Panc1 (cell line): ENCODE measurements around the gene OTUD7B. TPM values are rescaled to one million over a fixed set of nuclear protein-coding genes. Genes with fewer than 3 reads are reported as not detected.

Source experiments
- ATAC-seq: fragments of 200-7000 bp; cut with Tn5 transposase; 2 replicates; pipeline ENCODE4 v1.9.1; 2020; ENCODE audit warnings: mild to moderate bottlenecking, moderate library complexity
- BruUV-seq: library from RNA; stranded (reverse); fragments of 400-500 nt; replicated peaks from 2 replicates; lab custom pipeline; 2021; lab: Mats Ljungman, UMichigan
- CTCF ChIA-PET: fragments of 300-600 bp; sonication (Branson Sonifier 250); formaldehyde crosslinking; loops from one replicate; lab custom pipeline; 2022; ENCODE audit warnings: antibody characterized with exemption; lab: Charles Lee
- POLR2A ChIA-PET: fragments of 300-600 bp; sonication (Branson Sonifier 250); formaldehyde crosslinking; loops from one replicate; lab custom pipeline; 2022; ENCODE audit warnings: antibody characterized with exemption; lab: Charles Lee
- DNase-seq: peaks from one replicate; pipeline ENCODE4 v3.0.0-alpha.2; 2010; ENCODE audit warnings: low read depth, low spot score
- H3K27ac ChIP-seq: 2 replicates; pipeline ENCODE4 v1.5.1; 2011; ENCODE audit warnings: mild to moderate bottlenecking, low read length, inconsistent platforms
- H3K27me3 ChIP-seq: fragments of 200-500 bp; sonication (Bioruptor generic); 2 replicates; pipeline ENCODE4 v1.6.0; 2014; ENCODE audit warnings: low read length, inconsistent platforms; ENCODE audit not compliant: control insufficient read depth, insufficient read depth
- H3K36me3 ChIP-seq: fragments of 200-500 bp; sonication (Bioruptor generic); 2 replicates; pipeline ENCODE4 v1.5.1; 2014; ENCODE audit warnings: inconsistent platforms, mild to moderate bottlenecking, low read length, moderate library complexity; ENCODE audit not compliant: control insufficient read depth, insufficient read depth
- H3K4me1 ChIP-seq: 2 replicates; pipeline ENCODE4 v1.5.1; 2011; ENCODE audit warnings: inconsistent platforms, mild to moderate bottlenecking, low read length, moderate library complexity; ENCODE audit not compliant: control insufficient read depth, insufficient read depth
- H3K4me3 ChIP-seq, 2 experiments: 2 replicates each; pipeline ENCODE4 v1.5.1; 2011 to 2012; ENCODE audit warnings: low read depth in 2 of 2, low read length in 2 of 2, mild to moderate bottlenecking in 2 of 2, inconsistent platforms in 1 of 2, moderate library complexity in 1 of 2
- H3K9me3 ChIP-seq: fragments of 200-500 bp; sonication (Bioruptor generic); 2 replicates; pipeline ENCODE4 v1.5.1; 2014; ENCODE audit warnings: low read depth, mild to moderate bottlenecking, inconsistent platforms, low read length, moderate library complexity; ENCODE audit not compliant: control insufficient read depth, insufficient read depth
- CTCF ChIP-seq: fragments of 450-650 bp; IDR thresholded peaks from 2 replicates; pipeline ENCODE4 v1.5.1; 2017; ENCODE audit warnings: mild to moderate bottlenecking
- POLR2AphosphoS5 ChIP-seq: IDR thresholded peaks from 2 replicates; pipeline ENCODE4 v1.6.1; 2012; ENCODE audit warnings: mild to moderate bottlenecking, low read depth, low read length, moderate library complexity
- REST ChIP-seq, 2 experiments: IDR thresholded peaks; 2 replicates each; pipeline ENCODE4 v1.6.1; 2011 to 2012; ENCODE audit warnings: low read depth in 2 of 2, control low read depth in 1 of 2, low read length in 1 of 2, mild to moderate bottlenecking in 1 of 2, moderate library complexity in 1 of 2; ENCODE audit not compliant: insufficient read depth in 1 of 2
- SIN3A ChIP-seq: IDR thresholded peaks from 2 replicates; pipeline ENCODE4 v1.6.1; 2012; ENCODE audit warnings: low read depth, mild to moderate bottlenecking, low read length, moderate library complexity, borderline replicate concordance; ENCODE audit not compliant: insufficient read depth
- TCF7L2 ChIP-seq: IDR thresholded peaks from 2 replicates; pipeline ENCODE4 v1.6.1; 2011; ENCODE audit warnings: mild to moderate bottlenecking, low read depth, low read length, inconsistent platforms
- in situ Hi-C: cut with HindIII; loops from 2 replicates; pipeline ENCODE4 v1.10.0; 2016; ENCODE audit warnings: low sequenced_read_pairs, low pct_unique_long_range_greater_than_20kb
- intact Hi-C: fragments of 100-400 bp; cut with micrococcal nuclease; formaldehyde crosslinking; loops from one replicate; pipeline ENCODE4 v1.10.0; 2022; ENCODE audit not compliant: unreplicated experiment
- total RNA-seq: library from RNA; stranded (reverse); gene quantifications from one replicate; pipeline ENCODE4 v1.2.1, GENCODE V29; 2021; ENCODE audit not compliant: unreplicated experiment

The OTUD7B gene
- total RNA-seq, 1 experiment from 2014 or later: 24.1 TPM

DNA sequence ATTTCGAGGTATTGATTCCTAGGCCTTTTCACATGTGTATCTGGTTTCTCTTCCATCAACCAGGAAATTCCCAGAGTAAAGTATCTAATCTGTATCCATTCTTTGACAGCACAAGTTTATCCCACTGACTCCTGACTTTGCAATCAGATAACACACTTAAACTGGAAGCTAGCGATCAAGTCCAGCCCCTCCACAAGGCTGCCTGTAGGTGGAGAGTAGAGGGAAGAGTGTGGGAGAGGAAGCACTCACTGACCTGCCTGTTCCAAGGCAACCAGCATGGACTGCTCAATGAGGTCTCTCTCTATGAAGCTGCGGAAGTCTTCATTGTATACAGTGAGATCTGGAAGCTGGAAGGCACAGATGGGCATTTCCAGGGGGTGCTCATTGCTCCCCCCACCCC is 43.5 kb downstream of the OTUD7B start:
- 0 out of 2 replicates have a peak, but pooled peaks cover 5% of the 10 kb centered on the region for H3K36me3 ChIP-seq
- H3K27me3 ChIP-seq: no peaks in the 10 kb centered on the region
- ChIA-PET POLR2A (no interaction called here), CTCF (no interaction called here)
- H3K27ac ChIP-seq: no peak overlapping the region
- TF ChIP-seq TCF7L2 (no peak), SIN3A (no peak), REST (IDR thresholded peaks at IDR 0.05; ENCODE audit: insufficient read depth in 1 of 2, low read depth in 2 of 2, low read length in 1 of 2) (no peak), CTCF (no peak), POLR2AphosphoS5 (no peak)
- in situ Hi-C loops (no loop called here), intact Hi-C loops (no loop called here)
- H3K4me1 ChIP-seq: no peaks in the 10 kb centered on the region
- H3K9me3 ChIP-seq: no peaks in the 10 kb centered on the region
- DNase-seq (no peak), ATAC-seq (no peak)
- BruUV-seq: no TSS peak
- H3K4me3 ChIP-seq: no peak overlapping the region

DNA sequence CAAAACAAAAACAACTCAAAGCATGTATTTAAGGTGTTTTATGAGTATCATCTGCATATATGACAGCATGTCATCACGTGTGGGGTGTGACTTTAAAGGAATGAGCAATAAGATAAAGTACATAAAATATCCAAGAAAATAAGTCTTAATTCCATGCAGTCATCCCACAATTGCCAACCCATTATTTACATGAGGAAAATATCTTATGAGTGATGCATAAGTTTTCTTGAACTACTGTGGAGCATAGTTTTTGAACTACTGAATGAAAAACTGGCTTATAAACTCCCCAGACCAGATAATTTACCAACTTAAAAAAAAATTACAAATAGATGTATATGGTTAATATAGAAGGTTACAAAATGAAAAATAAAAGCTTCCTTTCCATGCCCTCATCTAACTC is 44.1 kb downstream of the OTUD7B start:
- ATAC-seq: no peak
- Histone ChIP-seq H3K9me3 (no peaks in the 10 kb centered on the region), H3K4me1 (no peaks in the 10 kb centered on the region), H3K27me3 (no peaks in the 10 kb centered on the region), H3K4me3 (no peak overlapping the region), H3K36me3 (peaks cover 7% of the 10 kb centered on the region; the same call in 1 of the 2 replicates), H3K27ac (no peak overlapping the region)
- intact Hi-C loops (no loop called here), in situ Hi-C loops (no loop called here)
- no TSS peak for BruUV-seq
- no peak for DNase-seq
- CTCF ChIA-PET: interaction anchor here (0.5 kb wide), 1 partner anchor 70 kb away, joined by 4 read pairs; no protein-coding TSS in a partner anchor
- TF ChIP-seq POLR2AphosphoS5: no peak
- no peak for TF ChIP-seq REST (IDR thresholded peaks at IDR 0.05; ENCODE audit: insufficient read depth in 1 of 2, low read depth in 2 of 2, low read length in 1 of 2)
- TF ChIP-seq SIN3A: no peak
- TF ChIP-seq TCF7L2: no peak
- TF ChIP-seq CTCF: no peak
- POLR2A ChIA-PET: interaction anchor here (0.6 kb wide), 1 partner anchor 79 kb away, joined by 3 read pairs; no protein-coding TSS in a partner anchor
